Coronary artery (tissue), 2 donors: Measurements from ENCODE around the gene PARVG.

Source experiments
- DNase-seq: peaks from one replicate; pipeline ENCODE4 v3.0.0-alpha.2; 2017; ENCODE audit warnings: low spot score
- H3K27ac ChIP-seq, 2 donors: fragments of 200-600 bp; sonication (generic); one replicate each; pipeline ENCODE4 v1.5.1; 2016 to 2019
- H3K4me3 ChIP-seq: fragments of 200-600 bp; sonication (generic); 2 replicates; pipeline ENCODE4 v1.5.1; 2016; ENCODE audit warnings: mild to moderate bottlenecking, moderate library complexity
- TF ChIP-seq, protein P1 (sequence below): fragments of 200-600 bp; sonication (generic); IDR thresholded peaks from one replicate; pipeline ENCODE4 v1.5.1; 2019; ENCODE audit warnings: antibody characterized with exemption

Gene PARVG

DNA sequence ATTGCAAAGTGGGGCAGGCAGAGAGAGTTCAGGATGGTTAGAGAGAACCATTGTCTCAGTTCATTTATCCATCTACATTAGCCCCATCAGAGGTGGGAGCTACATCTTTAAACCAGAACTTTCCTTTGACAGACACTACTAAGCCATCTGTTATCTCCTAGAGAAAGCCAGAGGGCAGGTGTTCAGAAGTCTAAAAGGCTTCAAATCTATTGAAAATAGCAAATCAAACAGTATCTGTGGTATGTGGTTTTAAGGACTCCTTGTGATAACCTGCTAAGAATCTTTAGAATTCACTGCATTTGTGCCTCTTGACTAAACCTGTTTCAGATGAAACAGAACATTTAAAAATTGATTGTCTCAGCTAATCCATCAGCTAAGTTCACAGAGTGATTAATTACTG is 43.9 kb upstream of the PARVG start:
- no peak overlapping the region for H3K27ac ChIP-seq
- H3K4me3 ChIP-seq: no peak overlapping the region
- TF ChIP-seq, protein P1, sequence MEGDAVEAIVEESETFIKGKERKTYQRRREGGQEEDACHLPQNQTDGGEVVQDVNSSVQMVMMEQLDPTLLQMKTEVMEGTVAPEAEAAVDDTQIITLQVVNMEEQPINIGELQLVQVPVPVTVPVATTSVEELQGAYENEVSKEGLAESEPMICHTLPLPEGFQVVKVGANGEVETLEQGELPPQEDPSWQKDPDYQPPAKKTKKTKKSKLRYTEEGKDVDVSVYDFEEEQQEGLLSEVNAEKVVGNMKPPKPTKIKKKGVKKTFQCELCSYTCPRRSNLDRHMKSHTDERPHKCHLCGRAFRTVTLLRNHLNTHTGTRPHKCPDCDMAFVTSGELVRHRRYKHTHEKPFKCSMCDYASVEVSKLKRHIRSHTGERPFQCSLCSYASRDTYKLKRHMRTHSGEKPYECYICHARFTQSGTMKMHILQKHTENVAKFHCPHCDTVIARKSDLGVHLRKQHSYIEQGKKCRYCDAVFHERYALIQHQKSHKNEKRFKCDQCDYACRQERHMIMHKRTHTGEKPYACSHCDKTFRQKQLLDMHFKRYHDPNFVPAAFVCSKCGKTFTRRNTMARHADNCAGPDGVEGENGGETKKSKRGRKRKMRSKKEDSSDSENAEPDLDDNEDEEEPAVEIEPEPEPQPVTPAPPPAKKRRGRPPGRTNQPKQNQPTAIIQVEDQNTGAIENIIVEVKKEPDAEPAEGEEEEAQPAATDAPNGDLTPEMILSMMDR: no peak
- no peak for DNase-seq

DNA sequence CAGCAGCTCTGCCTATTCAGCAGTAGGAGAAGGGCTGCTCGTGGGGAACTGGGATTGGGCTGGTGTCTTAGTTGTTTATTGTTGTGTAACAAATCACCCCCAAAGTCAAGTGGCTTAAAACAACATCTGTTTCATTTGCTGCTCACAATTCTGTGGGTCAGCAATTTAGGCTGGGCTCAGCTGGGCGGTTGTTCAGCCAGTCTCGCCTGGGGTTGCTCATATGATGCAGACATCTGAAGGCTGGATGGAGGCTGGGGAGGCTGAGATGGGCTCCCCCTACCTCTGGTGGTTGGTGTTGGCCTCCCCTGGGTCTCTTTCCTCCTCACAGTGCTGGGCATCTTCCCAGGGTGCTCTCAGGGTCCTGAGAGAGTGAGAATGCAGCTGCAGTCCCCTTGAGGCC is 43.3 kb upstream of the PARVG start:
- Histone ChIP-seq H3K4me3 (no peak overlapping the region), H3K27ac (no peak overlapping the region)
- DNase-seq: no peak
- TF ChIP-seq, protein P1: no peak

DNA sequence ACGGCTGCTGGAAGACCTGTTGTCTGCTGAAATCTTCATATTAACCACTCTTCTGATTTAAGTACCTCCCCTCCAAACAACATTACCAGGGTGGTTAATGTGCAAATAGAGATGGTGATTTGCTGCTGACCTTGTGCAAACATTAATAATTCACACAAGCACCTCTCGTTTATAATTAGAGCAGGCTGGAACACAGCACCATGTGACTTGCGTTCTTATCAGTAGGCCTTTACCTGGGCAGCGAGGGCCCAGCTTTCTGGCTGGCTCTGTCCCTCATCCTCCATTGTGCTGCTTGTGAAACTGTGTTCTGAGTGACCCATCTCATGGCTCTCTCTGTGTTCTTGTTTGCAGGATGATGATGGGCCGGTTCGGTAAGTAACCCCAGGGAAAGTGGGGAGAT is 41.0 kb upstream of the PARVG start:
- TF ChIP-seq, protein P1: no peak
- no peak for DNase-seq

DNA sequence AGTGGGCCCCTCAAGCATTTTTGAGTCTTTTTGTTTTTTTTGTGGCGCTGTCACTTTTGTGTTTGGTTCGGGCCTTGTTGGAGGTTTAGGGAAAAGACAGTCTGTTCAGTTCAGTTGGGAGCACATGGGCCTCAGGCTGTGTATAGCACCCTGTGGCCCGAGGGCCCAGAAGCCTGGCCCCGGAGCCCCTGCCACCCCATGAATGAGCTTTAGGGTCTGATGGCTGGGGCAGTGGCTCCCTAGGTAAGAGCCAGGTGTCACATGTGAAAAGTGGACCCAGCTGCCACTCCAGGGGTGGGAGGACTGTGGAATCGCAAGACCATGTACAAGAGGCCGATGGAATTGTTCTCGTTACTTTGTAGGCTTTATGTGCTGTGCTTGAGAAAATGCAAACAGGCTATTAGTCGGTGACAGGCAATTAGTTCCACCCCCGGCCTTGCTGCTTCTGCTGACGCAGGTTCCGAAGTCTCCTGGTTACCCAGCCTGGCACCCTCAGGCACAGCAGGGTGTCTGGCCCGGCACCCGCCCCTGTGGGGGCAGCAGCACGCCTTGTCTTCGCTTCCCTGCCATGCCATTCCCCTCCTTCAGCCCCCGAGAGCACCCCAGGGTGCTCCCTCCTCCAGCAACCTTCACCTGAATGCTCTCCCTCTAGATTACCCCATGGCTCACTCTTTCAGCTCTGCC is 38.2 kb upstream of the PARVG start:
- TF ChIP-seq, protein P1: no peak

More for the DNA sequence above, 41.0 kb upstream of the PARVG start:
- Histone ChIP-seq H3K4me3 (no peak overlapping the region), H3K27ac (no peak overlapping the region)

DNA sequence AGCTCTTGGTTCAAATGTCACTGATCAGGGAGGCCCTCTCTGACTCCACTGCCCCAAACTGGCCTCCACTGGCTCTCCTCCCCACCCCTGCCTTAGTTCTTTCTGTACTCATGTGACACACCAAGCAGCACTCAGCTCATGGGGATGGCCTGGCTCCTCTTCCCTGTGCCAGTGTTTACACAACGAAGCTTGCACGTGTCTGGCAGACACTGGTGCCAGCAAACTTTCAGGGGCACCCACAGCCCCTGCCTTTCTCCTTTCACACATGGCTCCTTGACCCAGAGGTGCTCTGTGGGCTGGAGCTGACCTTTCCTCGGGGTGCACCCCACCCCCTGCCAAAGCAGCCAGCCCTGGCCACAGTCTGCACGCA is 37.6 kb upstream of the PARVG start:
- TF ChIP-seq, protein P1: no peak
- no peak overlapping the region for H3K4me3 ChIP-seq
- H3K27ac ChIP-seq: no peak overlapping the region
- DNase-seq: no peak

More for the DNA sequence above, 38.2 kb upstream of the PARVG start:
- DNase-seq: no peak
- Histone ChIP-seq H3K27ac (no peak overlapping the region), H3K4me3 (no peak overlapping the region)

DNA sequence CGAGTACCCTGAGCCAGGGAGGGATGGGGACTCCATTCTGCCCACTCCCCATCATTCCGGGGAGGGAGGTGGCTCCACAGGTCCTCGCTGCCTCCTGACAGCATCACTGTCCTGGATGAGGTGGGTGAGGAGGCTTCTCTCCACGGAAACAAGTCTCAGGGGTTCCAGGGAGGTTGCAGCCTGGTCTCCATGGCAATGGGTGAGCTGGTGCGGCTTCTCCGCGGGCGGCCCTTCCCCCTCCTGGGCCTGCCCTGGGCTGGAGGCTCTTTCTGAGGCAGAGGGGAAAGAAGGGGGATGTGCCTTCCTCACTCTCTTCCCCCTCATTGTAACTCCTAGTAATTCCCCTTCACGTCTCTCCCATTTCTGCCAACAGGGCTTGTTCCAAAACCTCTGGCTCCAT is 37.1 kb upstream of the PARVG start:
- no peak for DNase-seq
- no peak overlapping the region for H3K27ac ChIP-seq
- no peak overlapping the region for H3K4me3 ChIP-seq
- TF ChIP-seq, protein P1: no peak

DNA sequence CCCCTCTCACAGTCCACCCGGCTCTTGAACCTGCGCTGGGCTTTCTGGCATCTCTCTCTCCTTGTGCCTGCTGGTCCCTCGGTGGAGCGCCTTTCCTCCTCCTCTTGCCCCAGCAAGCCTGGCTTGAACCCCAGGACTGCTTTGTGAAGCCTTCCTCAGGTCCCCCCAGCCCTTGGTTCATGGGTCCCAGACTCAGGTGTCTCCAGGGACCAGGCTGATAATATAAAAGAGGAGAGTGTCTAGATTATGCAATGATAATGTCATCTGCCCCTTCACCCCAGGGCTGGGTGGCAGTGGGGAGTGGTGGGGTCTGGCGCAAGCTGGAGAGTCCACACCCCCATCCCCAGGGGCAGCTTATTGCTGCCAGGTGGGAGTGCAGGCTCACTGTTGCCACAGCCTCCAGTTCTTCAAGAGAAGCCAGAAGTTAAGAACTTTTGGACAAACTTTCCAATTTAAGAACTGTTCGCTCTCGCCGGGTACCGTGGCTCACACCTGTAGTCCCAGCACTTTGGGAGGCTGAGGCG is 36.6 kb upstream of the PARVG start:
- Histone ChIP-seq H3K4me3 (no peak overlapping the region), H3K27ac (no peak overlapping the region)
- DNase-seq: no peak
- TF ChIP-seq, protein P1: no peak
